Breast epithelium (tissue), 3 donors: ENCODE measurements around the gene FER.

Experiments used
- CTCF ChIP-seq, 3 donors: fragments of 450-650 bp; IDR thresholded peaks; one replicate each; pipeline ENCODE4 v1.5.1; 2016 to 2017; ENCODE audit warnings: antibody characterized with exemption in 3 of 3, mild to moderate bottlenecking in 3 of 3, moderate library complexity in 3 of 3
- POLR2A ChIP-seq: fragments of 450-650 bp; IDR thresholded peaks from one replicate; pipeline ENCODE4 v1.6.1; 2016; ENCODE audit warnings: antibody characterized with exemption, mild to moderate bottlenecking, moderate library complexity
- POLR2AphosphoS5 ChIP-seq, 3 donors: sonication (generic); formaldehyde crosslinking; IDR thresholded peaks; one replicate each; pipeline ENCODE4 v1.6.1; 2017; ENCODE audit warnings: antibody characterized with exemption in 3 of 3

- no peak for TF ChIP-seq POLR2AphosphoS5 (IDR thresholded peaks at IDR 0.05)
- no peak for TF ChIP-seq CTCF (IDR thresholded peaks at IDR 0.05)
- no peak for TF ChIP-seq POLR2A
Observed at GRCh38 chr5:109192555-109193281, 445.0 kb downstream of the FER start.
